Activated CD8-positive, alpha-beta memory T cell treated with anti-CD3 and anti-CD28 coated beads, Interleukin-2, amount 50 U/mL, for 48 hours (primary cell): ENCODE results near the gene MFSD2A.
A peak's percentile ranks its signal among the peaks of the same experiment; 100 is the strongest.
"Not testable (repeated sequence)": the region's sequence is repeated elsewhere in the genome, so short reads cannot be mapped to it uniquely, and the experiment has no call there.

ENCODE experiments used
- DNase-seq: peaks from one replicate; pipeline ENCODE4 v3.0.0-alpha.2; 2020

The MFSD2A gene

DNA sequence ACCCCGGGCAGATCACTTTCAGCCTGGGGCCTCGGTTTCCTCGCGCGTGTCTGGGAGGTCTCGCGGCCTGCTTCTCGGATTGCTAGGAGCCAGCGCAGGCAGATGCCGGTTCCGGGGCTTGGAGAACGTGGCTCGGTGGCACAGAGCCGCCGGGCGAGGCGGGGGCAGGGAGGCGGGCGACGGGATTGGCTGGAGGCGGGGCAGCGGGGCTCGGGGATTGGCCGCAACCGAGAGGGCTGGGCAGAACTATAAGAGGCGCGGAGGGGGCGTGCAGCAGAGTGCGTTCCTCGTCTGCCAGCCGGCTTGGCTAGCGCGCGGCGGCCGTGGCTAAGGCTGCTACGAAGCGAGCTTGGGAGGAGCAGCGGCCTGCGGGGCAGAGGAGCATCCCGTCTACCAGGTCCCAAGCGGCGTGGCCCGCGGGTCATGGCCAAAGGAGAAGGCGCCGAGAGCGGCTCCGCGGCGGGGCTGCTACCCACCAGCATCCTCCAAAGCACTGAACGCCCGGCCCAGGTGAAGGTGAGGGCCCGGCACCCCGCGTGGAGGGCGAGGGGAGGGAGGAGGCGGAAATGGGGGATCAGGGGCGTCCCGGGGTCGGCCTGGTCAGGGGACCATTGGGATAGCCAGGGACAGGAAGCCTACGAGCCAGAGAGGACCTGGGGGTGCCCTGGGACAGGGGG, at the start of gene MFSD2A:
MFSD2A (plus strand) TSS at position 276 of the 677 bp plus-strand sequence; CDS start at position 424, 148 bp downstream.
- peak; percentile 95 for DNase-seq

DNA sequence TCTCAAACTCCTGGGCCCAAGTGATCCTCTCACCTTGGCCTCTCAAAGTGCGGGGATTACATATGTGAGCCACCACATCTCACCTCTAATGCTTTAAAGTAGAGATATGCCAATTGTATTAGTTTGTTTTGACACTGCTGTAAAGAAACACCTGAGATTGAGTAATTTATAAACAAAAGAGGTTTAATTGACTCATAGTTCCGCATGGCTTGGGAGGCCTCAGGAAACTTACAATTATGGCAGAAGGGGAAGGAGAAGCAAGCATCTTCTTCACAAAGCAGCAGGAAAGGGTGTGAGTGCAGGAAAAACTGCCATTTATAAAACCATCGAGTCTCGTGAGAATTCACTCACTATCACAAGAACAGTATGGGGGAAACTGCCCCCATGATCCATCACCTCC, 49.8 kb upstream of the MFSD2A start:
- no peak for DNase-seq

DNA sequence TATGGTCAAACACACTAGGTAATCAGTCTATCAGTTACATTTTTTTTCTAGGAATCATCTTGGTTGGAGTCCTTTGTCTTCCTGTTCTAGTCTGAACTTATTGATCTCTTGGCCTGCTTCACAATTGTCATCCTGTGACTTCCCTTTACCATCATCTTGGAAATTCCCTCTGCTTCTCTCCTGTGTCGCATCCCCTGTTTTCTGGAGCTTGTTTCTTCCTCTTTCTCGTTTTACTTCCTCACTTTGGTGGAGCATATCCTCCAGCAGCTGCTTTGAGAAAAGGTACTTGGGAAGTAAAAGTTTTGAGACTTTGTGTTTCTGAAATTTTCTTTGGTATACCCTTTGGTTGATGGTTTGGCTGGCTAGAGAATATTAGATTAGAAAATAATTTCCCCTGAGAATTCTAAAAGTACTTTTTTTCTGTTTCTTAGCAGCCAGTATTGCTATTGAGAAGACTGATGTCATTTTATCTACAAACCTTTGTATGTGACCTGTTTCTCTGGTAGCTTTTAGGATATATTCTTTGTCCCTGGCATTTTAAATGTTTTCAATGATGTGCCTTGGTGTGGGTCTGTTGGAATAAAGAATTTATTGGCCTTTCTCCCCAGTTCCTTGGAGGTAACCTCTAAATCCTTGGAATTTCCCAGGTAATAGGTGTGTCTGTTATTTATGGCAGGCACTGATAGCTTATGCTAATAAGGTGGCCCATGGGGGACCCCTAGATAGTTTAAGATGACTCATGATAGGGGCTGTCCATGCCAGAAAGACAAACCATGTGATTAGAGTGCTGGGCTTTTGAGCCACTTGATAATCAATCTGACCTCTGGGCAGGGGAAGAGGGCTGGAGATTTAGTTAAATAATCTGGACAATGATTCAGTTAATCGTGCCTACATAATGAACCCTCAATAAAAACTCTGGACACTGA, 47.2 kb upstream of the MFSD2A start:
- no peak for DNase-seq

GRCh38 chr1:39908534-39908933, 46.4 kb upstream of the MFSD2A start:
- no peak for DNase-seq

DNA sequence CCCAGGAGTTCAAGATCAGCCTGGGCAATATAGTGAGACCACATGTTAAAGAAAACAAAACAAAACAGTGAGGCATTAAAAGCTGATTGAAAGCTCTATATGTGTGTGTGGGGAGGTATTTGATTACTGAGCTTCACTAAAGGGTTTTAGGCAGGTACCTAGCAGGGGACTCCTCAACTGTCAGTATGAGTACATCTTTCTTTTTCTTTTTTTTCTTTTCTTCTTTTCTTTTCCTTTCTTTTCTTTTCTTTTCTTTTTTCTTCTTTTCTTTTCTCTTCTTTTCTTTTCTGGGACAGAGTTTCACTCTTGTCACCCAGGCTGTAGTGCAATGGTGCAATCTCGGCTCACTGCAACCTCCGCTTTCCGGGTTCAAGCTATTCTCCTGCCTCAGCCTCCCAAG, 44.7 kb upstream of the MFSD2A start:
- no peak for DNase-seq

GRCh38 chr1:39913136-39913535, 41.8 kb upstream of the MFSD2A start:
- not testable (repeated sequence) for DNase-seq

DNA sequence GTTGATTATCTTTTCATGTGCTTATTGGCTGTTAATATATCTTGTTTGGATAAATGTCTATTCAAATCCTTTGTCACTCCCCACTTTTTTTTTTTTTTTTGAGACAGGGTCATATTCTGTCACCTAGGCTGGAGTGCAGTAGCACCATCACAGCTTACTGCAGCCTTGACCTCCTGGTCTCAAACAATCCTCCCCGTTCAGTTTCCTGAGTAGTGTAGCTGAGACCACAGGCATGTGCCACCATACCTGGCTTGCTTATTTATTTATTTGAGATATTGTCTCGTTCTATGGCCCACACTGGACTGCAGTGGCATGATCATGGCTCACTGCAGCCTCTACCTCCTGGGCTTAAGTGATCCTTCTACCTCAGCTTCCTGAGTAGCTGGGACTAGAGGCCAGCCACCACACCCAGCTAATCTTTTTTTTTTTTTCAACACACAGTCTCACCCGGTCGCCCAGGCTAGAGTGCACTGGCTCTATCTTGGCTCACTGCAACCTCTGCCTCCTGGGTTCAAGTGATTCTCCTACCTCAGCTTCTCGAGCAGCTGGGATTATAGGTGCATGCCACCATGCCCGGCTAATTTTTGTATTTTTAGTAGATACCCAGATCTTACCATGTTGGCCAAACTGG, 39.3 kb upstream of the MFSD2A start:
- no peak for DNase-seq

GRCh38 chr1:39917825-39918224, 37.1 kb upstream of the MFSD2A start:
- no peak for DNase-seq

DNA sequence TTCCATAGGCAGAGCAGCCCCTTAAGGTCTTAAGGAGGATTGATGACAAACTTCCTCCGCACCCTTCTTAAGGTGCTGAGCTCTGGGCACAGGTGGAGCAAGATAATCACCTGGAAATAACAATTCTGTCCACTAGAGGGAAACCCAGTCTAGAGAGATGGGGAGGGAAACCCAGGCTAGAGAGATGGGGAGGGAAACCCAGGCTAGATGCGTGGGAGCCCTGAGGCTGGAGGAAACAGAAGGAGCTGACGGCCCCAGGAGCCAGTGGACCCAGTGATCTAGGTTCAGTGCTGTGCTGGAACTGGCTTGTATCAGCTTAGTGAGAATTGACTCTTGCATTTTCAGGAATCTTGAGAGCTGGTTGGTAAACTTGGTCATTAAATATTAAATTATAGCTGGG, 35.4 kb upstream of the MFSD2A start:
- DNase-seq = peak; percentile 60

GRCh38 chr1:39922251-39922688, 32.7 kb upstream of the MFSD2A start:
- no peak for DNase-seq

DNA sequence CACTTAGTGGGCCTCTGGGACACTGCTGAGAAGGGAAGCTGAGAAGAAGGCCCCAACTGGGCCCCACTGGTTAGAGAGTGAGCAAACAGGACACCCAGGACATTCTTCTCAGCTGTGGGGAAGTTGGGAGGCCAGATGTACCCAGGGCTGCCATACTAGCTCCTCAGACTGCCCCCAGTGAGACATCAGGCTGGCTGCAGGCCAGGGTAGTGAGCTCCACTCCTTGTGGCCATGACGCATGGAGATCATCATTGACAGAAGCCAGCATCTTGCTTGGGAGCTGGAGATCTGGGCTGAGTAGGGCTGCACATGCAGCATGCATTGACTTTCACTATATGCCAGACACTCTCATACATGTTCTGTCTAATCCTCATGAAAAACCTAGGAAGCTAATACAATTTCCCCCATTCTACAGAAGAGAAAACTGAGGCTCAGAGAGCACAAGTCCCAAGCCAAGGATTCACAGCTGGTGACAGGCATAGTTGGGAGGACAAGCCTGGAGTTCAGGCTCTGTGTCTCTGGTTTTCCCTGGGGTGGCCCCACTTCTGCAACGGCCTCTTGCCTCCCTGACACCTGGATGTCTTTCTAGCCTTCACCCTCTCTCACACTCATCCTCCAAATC, 29.1 kb upstream of the MFSD2A start:
- DNase-seq = no peak

- no peak for DNase-seq
Measured at GRCh38 chr1:39926343-39926793, 28.6 kb upstream of the MFSD2A start.

GRCh38 chr1:39926820-39927219, 28.1 kb upstream of the MFSD2A start:
- no peak for DNase-seq

DNA sequence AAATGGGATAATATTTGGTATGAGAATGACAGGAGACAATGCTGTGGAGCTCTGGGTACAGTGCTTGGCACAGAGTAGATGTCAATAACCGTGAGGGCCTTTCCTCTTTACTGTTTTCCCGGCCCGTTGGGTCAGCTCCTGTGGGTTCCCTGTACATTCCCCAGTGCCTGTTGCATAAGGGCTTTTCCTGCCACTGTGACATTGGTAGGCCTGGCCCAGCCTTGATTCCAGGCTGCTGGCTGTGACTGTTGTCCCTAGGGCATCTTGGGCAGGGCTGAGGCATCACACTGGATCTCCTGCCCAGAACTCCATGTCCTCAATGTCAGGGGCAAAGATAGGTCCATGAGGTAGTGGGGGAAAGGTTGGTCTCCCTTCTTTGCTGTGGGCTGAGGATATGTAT, 27.4 kb upstream of the MFSD2A start:
- DNase-seq = no peak

DNA sequence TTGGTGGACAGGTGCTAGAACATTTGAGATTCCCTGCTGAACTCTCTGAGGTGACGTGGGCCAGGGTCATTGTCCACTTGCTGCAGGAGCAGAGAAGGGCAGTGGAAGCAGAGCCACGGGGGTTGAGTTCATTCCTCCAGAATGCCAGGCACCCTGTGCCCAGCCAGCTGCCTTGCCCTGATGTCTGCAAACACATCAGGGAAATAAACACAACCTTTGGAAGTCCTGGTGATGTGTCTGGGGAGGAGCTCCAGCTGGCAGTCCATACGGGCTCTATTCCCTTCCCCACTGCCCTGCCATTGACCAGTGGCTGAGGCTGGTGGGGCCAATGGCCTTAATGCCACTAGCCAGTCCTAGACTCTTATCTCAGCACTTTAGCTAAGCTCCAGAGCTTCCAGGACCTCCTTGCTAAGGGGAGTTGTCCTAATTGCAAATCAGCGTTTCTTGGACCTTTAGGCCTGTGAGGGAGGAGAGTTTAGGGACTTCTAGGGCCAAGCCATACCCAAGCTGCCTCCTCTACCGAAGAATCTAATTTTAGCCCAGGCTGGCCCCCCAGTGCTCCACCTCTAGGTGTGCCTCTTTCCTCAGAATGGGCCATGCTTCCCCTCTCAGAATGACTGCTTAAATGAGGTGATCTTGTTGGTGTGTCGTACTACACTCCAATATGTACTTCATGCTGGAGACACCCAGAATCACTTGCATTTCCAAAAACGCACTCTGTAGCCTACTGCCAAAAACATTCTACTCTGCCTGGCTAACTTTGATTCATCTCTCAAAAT, 25.9 kb upstream of the MFSD2A start:
- no peak for DNase-seq

- no peak for DNase-seq
Measured at GRCh38 chr1:39933956-39934941, 20.7 kb upstream of the MFSD2A start.

GRCh38 chr1:39936724-39937491, 18.0 kb upstream of the MFSD2A start:
- DNase-seq = no peak

DNA sequence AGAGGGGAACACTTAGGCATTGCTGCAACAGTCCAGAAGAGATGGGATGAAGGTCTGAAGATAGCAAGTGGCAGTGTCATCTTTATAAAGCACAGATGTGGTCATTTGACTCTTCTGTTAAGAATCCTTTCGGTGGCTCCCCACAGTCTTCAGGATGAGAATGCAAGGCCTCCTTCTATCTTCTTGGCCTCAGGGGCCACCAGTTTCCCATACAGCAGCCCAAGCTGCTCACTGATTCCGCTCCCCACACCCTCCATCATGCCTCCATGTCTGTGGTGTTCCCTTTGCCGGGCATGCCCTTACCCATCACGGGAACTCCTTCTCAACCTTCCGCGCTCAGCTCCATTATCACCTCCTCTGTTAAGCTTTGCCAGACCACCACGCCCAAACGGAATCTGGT, 16.1 kb upstream of the MFSD2A start:
- DNase-seq = no peak

- DNase-seq = no peak
Measured at GRCh38 chr1:39940253-39940652, 14.7 kb upstream of the MFSD2A start.
